ENCODE data around the gene ERC2.

The ERC2 gene

DNA sequence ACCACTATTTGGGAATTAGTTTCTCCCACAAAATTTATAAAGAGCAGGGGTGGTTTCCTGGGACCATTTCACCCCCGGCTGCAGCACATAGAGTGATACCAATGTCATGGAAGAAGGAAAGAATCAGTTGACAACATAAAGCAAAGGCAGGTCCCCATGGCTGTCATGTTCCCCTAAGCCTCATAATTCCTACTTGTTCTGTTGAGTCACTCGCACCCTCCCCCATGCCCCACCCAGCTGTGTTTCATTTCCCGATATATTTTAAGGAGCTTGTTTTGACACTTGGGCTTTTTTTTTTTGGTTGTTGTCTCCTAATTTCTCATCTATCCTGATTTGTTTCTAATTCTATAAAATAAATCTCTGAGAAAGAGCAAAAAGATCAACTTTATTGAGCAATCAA, 24.9 kb downstream of the ERC2 start:
- Histone ChIP-seq H3K4me2 (ENCODE audit: low read depth, low read length, poor library complexity, severe bottlenecking) (no peak overlapping the region), H3K9ac (ENCODE audit: low read length) (no peak overlapping the region)

DNA sequence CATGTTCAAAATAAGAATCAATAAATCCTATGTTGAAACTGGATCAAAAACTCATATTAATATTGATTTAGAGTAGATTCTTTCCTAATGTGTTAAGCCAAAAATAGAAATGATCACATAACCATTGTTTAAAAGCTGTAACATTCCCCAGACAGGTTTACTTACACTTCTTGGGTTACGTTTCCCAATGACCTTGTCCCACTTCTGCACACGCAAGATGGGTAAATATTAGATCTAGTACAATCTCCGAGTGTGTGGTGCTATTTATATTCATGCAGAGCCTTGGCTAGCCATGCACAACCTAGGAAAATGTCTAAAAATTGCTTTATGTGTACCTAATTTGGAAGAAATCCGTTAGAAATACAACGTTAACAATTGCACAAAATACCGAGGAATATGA, 39.6 kb downstream of the ERC2 start:
- Histone ChIP-seq H3K36me3 (ENCODE audit: low read length) (no peaks in the 10 kb centered on the region), H3K9ac (ENCODE audit: low read length) (no peak overlapping the region), H2AFZ (ENCODE audit: low read depth, low read length, severe bottlenecking) (no peak overlapping the region), H4K20me1 (ENCODE audit: low read depth, low read length) (no peaks in the 10 kb centered on the region), H3K27ac (ENCODE audit: low read depth, low read length) (no peak overlapping the region), H3K4me3 (ENCODE audit: insufficient read depth, low read length, poor library complexity, severe bottlenecking) (no peak overlapping the region), H3K4me2 (ENCODE audit: low read depth, low read length, poor library complexity, severe bottlenecking) (no peak overlapping the region), H3F3A (ENCODE audit: insufficient read depth) (no peaks in the 10 kb centered on the region), H3K9me2 (replicated peaks; ENCODE audit: insufficient read depth, low read length) (no peaks in the 10 kb centered on the region), H3K9me3 (ENCODE audit: insufficient read depth, low read length) (no peaks in the 10 kb centered on the region), H3K79me2 (ENCODE audit: insufficient read depth, low read length) (no peaks in the 10 kb centered on the region), H3K27me3 (ENCODE audit: low read length) (no peaks in the 10 kb centered on the region)
- no peak for TF ChIP-seq EZH2phosphoT487 (conservative IDR thresholded peaks at IDR 0.05; ENCODE audit: low read length)
- TF ChIP-seq, protein P1, sequence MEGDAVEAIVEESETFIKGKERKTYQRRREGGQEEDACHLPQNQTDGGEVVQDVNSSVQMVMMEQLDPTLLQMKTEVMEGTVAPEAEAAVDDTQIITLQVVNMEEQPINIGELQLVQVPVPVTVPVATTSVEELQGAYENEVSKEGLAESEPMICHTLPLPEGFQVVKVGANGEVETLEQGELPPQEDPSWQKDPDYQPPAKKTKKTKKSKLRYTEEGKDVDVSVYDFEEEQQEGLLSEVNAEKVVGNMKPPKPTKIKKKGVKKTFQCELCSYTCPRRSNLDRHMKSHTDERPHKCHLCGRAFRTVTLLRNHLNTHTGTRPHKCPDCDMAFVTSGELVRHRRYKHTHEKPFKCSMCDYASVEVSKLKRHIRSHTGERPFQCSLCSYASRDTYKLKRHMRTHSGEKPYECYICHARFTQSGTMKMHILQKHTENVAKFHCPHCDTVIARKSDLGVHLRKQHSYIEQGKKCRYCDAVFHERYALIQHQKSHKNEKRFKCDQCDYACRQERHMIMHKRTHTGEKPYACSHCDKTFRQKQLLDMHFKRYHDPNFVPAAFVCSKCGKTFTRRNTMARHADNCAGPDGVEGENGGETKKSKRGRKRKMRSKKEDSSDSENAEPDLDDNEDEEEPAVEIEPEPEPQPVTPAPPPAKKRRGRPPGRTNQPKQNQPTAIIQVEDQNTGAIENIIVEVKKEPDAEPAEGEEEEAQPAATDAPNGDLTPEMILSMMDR (IDR thresholded peaks at IDR 0.05; ENCODE audit: insufficient read depth, low read length, poor library complexity, severe bottlenecking), result no peak

More for the DNA sequence above, 24.9 kb downstream of the ERC2 start:
- no peak overlapping the region for H2AFZ ChIP-seq (ENCODE audit: low read depth, low read length, severe bottlenecking)
- no peaks in the 10 kb centered on the region for H3K9me2 ChIP-seq (replicated peaks; ENCODE audit: insufficient read depth, low read length)
- H3K27ac ChIP-seq (ENCODE audit: low read depth, low read length), result no peak overlapping the region
- H3K9me3 ChIP-seq (ENCODE audit: insufficient read depth, low read length), result no peaks in the 10 kb centered on the region
- H4K20me1 ChIP-seq (ENCODE audit: low read depth, low read length), result no peaks in the 10 kb centered on the region
- no peaks in the 10 kb centered on the region for H3F3A ChIP-seq (ENCODE audit: insufficient read depth)
- H3K79me2 ChIP-seq (ENCODE audit: insufficient read depth, low read length), result no peaks in the 10 kb centered on the region
- no peak for TF ChIP-seq EZH2phosphoT487 (conservative IDR thresholded peaks at IDR 0.05; ENCODE audit: low read length)
- TF ChIP-seq, protein P1 (IDR thresholded peaks at IDR 0.05; ENCODE audit: insufficient read depth, low read length, poor library complexity, severe bottlenecking), result no peak
- H3K4me3 ChIP-seq (ENCODE audit: insufficient read depth, low read length, poor library complexity, severe bottlenecking), result no peak overlapping the region
- no peaks in the 10 kb centered on the region for H3K27me3 ChIP-seq (ENCODE audit: low read length)
- H3K36me3 ChIP-seq (ENCODE audit: low read length), result no peaks in the 10 kb centered on the region

DNA sequence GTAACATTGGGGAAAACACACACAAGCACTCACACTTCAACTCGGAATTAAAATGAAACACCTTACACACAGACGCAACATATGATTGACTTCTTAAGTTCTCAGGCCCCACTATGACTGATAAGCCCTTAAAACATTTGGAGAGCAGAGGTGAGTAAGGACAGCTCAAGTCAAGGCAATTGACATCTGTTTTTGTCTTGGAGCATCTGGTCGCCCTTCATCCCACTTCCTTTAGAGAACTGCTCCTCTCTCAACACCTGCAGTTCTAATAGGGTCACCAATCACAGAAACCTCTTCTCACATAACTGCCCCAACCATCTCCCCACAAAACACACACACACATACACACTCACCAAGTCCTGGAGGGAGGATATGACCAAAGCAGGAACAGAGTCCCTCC, 43.4 kb downstream of the ERC2 start:
- no peak overlapping the region for H3K4me3 ChIP-seq (ENCODE audit: insufficient read depth, low read length, poor library complexity, severe bottlenecking)
- no peaks in the 10 kb centered on the region for H3F3A ChIP-seq (ENCODE audit: insufficient read depth)
- H3K27ac ChIP-seq (ENCODE audit: low read depth, low read length), result no peak overlapping the region
- H3K79me2 ChIP-seq (ENCODE audit: insufficient read depth, low read length), result no peaks in the 10 kb centered on the region
- H3K9ac ChIP-seq (ENCODE audit: low read length), result no peak overlapping the region
- no peaks in the 10 kb centered on the region for H3K9me3 ChIP-seq (ENCODE audit: insufficient read depth, low read length)
- no peak for TF ChIP-seq EZH2phosphoT487 (conservative IDR thresholded peaks at IDR 0.05; ENCODE audit: low read length)
- TF ChIP-seq, protein P1 (IDR thresholded peaks at IDR 0.05; ENCODE audit: insufficient read depth, low read length, poor library complexity, severe bottlenecking), result no peak
- H3K36me3 ChIP-seq (ENCODE audit: low read length), result no peaks in the 10 kb centered on the region
- H2AFZ ChIP-seq (ENCODE audit: low read depth, low read length, severe bottlenecking), result no peak overlapping the region
- no peaks in the 10 kb centered on the region for H4K20me1 ChIP-seq (ENCODE audit: low read depth, low read length)
- H3K27me3 ChIP-seq (ENCODE audit: low read length), result no peaks in the 10 kb centered on the region
- H3K9me2 ChIP-seq (replicated peaks; ENCODE audit: insufficient read depth, low read length), result no peaks in the 10 kb centered on the region
- H3K4me2 ChIP-seq (ENCODE audit: low read depth, low read length, poor library complexity, severe bottlenecking), result no peak overlapping the region

Measured in SU-DHL-6 (cell line).